ENCODE measurements around the gene CR1. TPM values are rescaled to one million over a fixed set of nuclear protein-coding genes. Genes with fewer than 3 reads are reported as not detected.

The CR1 gene
- total RNA-seq, 4 donors from 2014 or later, result 6.7 to 27.6 (median 8.8) TPM

DNA sequence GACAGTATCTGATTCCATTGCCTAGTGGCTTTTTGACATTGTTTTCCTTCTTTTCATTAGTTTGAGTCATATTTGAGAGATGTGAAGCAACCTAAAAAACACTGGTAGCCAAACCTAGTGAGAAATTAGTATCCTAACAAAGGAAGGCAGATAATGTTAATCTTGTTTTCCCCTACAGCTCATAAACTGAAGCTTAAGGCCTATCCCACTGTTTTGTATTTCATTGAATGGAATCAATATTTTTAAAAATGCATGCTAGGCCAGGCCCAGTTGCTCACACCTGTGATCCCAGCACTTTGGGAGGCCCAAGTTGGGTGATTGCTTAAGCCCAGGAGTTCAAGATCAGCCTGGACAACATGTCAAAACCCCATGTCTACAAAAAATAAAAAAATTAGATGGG is 150.2 kb downstream of the CR1 start:
- Histone ChIP-seq H3K27ac (no peak overlapping the region), H3K9me3 (no peaks in the 10 kb centered on the region), H3K4me3 (no peak overlapping the region), H3K4me1 (peaks cover 0 to 17% (median 5%) of the 10 kb centered on the region in 4 donors), H3K27me3 (peaks cover 0 to 12% of the 10 kb centered on the region in 2 donors), H3K36me3 (no peaks in the 10 kb centered on the region)
- DNase-seq (ENCODE audit: low spot score in 2 of 2), result no peak
- TF ChIP-seq POLR2A (IDR thresholded peaks at IDR 0.05), result no peak
- TF ChIP-seq EP300 (IDR thresholded peaks at IDR 0.05), result no peak
- TF ChIP-seq, protein P1, sequence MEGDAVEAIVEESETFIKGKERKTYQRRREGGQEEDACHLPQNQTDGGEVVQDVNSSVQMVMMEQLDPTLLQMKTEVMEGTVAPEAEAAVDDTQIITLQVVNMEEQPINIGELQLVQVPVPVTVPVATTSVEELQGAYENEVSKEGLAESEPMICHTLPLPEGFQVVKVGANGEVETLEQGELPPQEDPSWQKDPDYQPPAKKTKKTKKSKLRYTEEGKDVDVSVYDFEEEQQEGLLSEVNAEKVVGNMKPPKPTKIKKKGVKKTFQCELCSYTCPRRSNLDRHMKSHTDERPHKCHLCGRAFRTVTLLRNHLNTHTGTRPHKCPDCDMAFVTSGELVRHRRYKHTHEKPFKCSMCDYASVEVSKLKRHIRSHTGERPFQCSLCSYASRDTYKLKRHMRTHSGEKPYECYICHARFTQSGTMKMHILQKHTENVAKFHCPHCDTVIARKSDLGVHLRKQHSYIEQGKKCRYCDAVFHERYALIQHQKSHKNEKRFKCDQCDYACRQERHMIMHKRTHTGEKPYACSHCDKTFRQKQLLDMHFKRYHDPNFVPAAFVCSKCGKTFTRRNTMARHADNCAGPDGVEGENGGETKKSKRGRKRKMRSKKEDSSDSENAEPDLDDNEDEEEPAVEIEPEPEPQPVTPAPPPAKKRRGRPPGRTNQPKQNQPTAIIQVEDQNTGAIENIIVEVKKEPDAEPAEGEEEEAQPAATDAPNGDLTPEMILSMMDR (IDR thresholded peaks at IDR 0.05), result no peak

DNA sequence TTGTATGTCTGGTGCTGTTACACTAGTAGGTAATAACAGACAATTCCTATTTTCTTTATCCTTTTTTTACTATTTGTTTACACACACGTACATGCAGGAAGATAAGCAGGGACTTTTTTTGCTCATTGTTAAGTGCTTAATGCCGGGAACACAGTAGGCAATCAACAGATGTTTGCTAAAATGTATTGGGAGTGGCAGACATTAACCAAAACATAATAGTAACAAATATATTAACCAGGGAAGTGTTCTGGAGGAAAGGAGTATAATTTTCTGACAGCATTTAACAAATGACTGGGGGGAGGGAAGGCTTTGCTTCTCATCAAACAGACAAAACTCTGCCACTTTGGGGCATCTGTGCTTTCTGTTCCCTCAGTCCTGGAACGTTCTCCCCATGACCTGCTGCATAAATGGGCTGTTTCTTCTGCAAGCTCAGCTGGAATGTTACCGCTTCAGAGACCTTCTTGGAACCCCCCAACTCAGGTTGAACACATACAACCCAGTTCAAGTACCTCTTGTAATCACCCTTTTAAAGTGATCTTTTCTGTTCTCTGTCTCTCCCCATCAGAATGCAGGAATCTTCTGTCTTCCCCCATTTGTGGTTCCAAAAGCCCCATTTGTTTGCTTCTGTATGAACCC is 151.1 kb downstream of the CR1 start:
- peaks cover 0 to 17% (median 5%) of the 10 kb centered on the region in 4 donors for H3K4me1 ChIP-seq
- H3K9me3 ChIP-seq, result no peaks in the 10 kb centered on the region
- no peak overlapping the region for H3K4me3 ChIP-seq
- no peak for DNase-seq (ENCODE audit: low spot score in 2 of 2)
- H3K27ac ChIP-seq, result no peak overlapping the region
- peaks cover 0 to 12% of the 10 kb centered on the region in 2 donors for H3K27me3 ChIP-seq
- H3K36me3 ChIP-seq, result no peaks in the 10 kb centered on the region
- TF ChIP-seq POLR2A (IDR thresholded peaks at IDR 0.05), result no peak
- TF ChIP-seq, protein P1 (IDR thresholded peaks at IDR 0.05), result no peak
- no peak for TF ChIP-seq EP300 (IDR thresholded peaks at IDR 0.05)
- 47 to 55% methylated on average over 4 of the region's 4 CpGs for WGBS, 2 donors

DNA sequence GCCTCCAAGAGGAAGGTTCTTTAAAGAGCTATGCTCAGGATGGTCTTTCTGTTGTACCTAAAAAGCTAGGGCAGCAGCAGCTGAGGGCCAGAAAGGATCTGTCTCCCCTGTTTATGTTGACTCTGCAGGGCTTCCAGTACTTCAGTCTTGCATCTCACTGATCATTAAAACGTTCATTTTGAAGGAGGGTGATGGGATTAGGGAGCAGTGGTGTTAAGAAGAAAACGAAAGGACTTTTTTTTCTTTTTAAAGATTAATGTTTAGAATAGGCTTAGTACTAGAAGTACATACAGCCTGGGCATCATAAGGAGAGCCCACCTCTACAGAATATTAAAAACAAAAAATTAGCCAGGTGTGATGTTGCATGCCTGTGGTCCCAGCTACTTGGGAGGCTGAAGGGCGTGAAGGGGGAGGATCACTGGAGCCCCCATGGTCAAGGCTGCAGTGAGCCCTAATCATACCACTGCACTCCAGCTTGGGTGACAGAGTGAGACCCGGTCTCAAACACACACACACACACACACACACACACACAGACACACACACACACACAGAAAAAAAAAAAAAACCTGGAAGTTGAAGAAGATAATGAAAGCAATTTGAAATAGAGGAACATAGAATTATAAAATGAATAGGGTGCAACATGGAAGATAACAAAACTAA is 151.8 kb downstream of the CR1 start:
- TF ChIP-seq EP300 (IDR thresholded peaks at IDR 0.05), result no peak
- TF ChIP-seq POLR2A (IDR thresholded peaks at IDR 0.05), result no peak
- TF ChIP-seq, protein P1 (IDR thresholded peaks at IDR 0.05), result no peak
- no peak for DNase-seq (ENCODE audit: low spot score in 2 of 2)
- peaks cover 0 to 17% (median 5%) of the 10 kb centered on the region in 4 donors for H3K4me1 ChIP-seq
- peaks cover 0 to 8% of the 10 kb centered on the region in 2 donors for H3K27me3 ChIP-seq
- H3K36me3 ChIP-seq, result no peaks in the 10 kb centered on the region
- H3K4me3 ChIP-seq, result no peak overlapping the region
- no peaks in the 10 kb centered on the region for H3K9me3 ChIP-seq
- H3K27ac ChIP-seq, result no peak overlapping the region
- WGBS, 2 donors, result 54 to 57% methylated on average over 4 of the region's 4 CpGs

DNA sequence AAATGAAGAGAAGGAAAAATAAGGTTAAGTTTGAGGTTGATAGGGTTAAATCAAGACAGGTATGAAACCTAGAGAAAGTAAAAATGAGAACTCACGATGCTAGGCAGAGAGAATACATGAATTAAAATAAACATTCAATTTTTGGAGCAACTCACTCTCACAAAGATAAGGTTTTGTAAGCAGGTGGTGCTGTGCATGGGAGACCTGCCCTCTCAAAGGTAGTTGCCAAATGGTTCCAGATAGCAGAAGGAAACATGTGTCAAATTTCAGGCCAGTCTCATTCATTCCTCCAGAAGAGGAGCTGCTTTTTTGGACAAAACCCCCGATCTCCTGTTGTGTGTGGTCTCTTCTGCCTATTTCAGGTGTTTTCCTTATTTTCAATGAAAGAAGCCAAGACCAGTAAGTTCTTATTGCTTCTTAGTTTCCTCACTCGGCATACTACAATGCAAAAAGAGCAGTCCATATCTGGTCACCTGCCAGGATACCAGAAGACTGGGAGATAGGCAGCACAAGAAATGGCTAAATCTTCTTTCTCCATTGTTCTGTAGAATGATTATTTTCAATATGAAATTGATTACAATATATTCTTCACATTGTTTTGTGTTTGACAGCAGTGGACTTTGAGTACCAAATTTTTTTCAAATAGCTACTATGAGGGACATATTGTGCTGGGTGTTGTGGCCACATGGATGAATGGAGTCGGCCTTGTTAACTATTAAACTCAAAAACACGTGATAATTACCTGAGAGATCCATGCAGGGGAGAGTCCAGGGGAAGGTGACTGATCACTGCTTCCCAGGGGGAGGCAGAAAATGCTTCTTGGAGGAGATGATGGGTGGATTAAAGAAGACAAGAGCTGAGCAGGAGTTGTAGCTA is 152.6 kb downstream of the CR1 start:
- Histone ChIP-seq H3K4me3 (no peak overlapping the region), H3K27me3 (peaks cover 0 to 4% of the 10 kb centered on the region in 2 donors), H3K27ac (no peak overlapping the region), H3K36me3 (no peaks in the 10 kb centered on the region), H3K9me3 (no peaks in the 10 kb centered on the region), H3K4me1 (peaks cover 0 to 17% (median 5%) of the 10 kb centered on the region in 4 donors)
- no peak for DNase-seq (ENCODE audit: low spot score in 2 of 2)
- TF ChIP-seq, protein P1 (IDR thresholded peaks at IDR 0.05), result no peak
- TF ChIP-seq POLR2A (IDR thresholded peaks at IDR 0.05), result no peak
- no peak for TF ChIP-seq EP300 (IDR thresholded peaks at IDR 0.05)
- 56 to 60% methylated on average over 5 of the region's 5 CpGs for WGBS, 2 donors
